Mesenchymal stem cell (in vitro differentiated cells and primary cell): ENCODE measurements around the gene SMARCC1.

Experiments used
- DNase-seq: peaks from one replicate; pipeline ENCODE4 v3.0.0-alpha.2; 2013
- H2AFZ ChIP-seq: one replicate; pipeline ENCODE4 v1.6.1; 2013; ENCODE audit warnings: low read depth, mild to moderate bottlenecking, control low read depth, inconsistent platforms, low read length, moderate library complexity
- H2AK5ac ChIP-seq: 2 replicates; pipeline ENCODE4 v1.6.1; 2013; ENCODE audit warnings: low read length, moderate library complexity, mild to moderate bottlenecking, inconsistent platforms; ENCODE audit not compliant: severe bottlenecking
- H2BK120ac ChIP-seq: one replicate; pipeline ENCODE4 v1.6.1; 2013; ENCODE audit warnings: low read depth, mild to moderate bottlenecking, inconsistent platforms, low read length, moderate library complexity
- H2BK12ac ChIP-seq, 2 experiments: one replicate each; pipeline ENCODE4 v1.6.1; 2013; ENCODE audit warnings: inconsistent platforms in 2 of 2, low read length in 2 of 2, mild to moderate bottlenecking in 2 of 2, moderate library complexity in 2 of 2, control low read depth in 1 of 2
- H2BK15ac ChIP-seq: one replicate; pipeline ENCODE4 v1.6.1; 2013; ENCODE audit warnings: mild to moderate bottlenecking, low read depth, inconsistent platforms; ENCODE audit not compliant: poor library complexity, severe bottlenecking
- H2BK5ac ChIP-seq: 2 replicates; pipeline ENCODE4 v1.6.1; 2013; ENCODE audit warnings: low read depth, mild to moderate bottlenecking, low read length, control low read depth, inconsistent platforms; ENCODE audit not compliant: poor library complexity, severe bottlenecking
- H3K14ac ChIP-seq, 2 experiments: one replicate each; pipeline ENCODE4 v1.6.1; 2013; ENCODE audit warnings: inconsistent platforms in 2 of 2, low read length in 2 of 2, control low read depth in 1 of 2, mild to moderate bottlenecking in 1 of 2, moderate library complexity in 1 of 2
- H3K18ac ChIP-seq, 2 experiments: one replicate each; pipeline ENCODE4 v1.6.1; 2013; ENCODE audit warnings: inconsistent platforms in 2 of 2, low read length in 2 of 2, control low read depth in 1 of 2, low read depth in 1 of 2, mild to moderate bottlenecking in 1 of 2
- H3K23ac ChIP-seq, 2 experiments: one replicate each; pipeline ENCODE4 v1.6.1; 2013; ENCODE audit warnings: inconsistent platforms in 2 of 2, low read length in 2 of 2, mild to moderate bottlenecking in 2 of 2, moderate library complexity in 2 of 2, control low read depth in 1 of 2
- H3K27ac ChIP-seq: 2 replicates; pipeline ENCODE4 v1.5.1; 2013; ENCODE audit warnings: mild to moderate bottlenecking, moderate library complexity, low read length, control low read depth, inconsistent platforms; ENCODE audit not compliant: poor library complexity, severe bottlenecking
- H3K27me3 ChIP-seq, 2 experiments: 2 replicates each; pipeline versions ENCODE4 v1.6.1 to v1.7.0; 2013; ENCODE audit warnings: low read length in 2 of 2, mild to moderate bottlenecking in 2 of 2, moderate library complexity in 2 of 2, control low read depth in 1 of 2, inconsistent platforms in 1 of 2; ENCODE audit not compliant: control insufficient read depth in 1 of 2, insufficient read depth in 1 of 2
- H3K36me3 ChIP-seq, 2 experiments: 2 replicates each; pipeline versions ENCODE4 v1.6.1 to v1.7.0; 2013; ENCODE audit warnings: low read length in 2 of 2, control low read depth in 1 of 2, inconsistent platforms in 1 of 2, low read depth in 1 of 2, mild to moderate bottlenecking in 1 of 2; ENCODE audit not compliant: insufficient read depth in 2 of 2, control insufficient read depth in 1 of 2
- H3K4ac ChIP-seq, 2 experiments: one replicate each; pipeline ENCODE4 v1.6.1; 2013; ENCODE audit warnings: inconsistent platforms in 2 of 2, low read length in 2 of 2, mild to moderate bottlenecking in 2 of 2, moderate library complexity in 2 of 2, control low read depth in 1 of 2, low read depth in 1 of 2
- H3K4me1 ChIP-seq: 2 replicates; pipeline ENCODE4 v1.6.1; 2013; ENCODE audit warnings: low read depth, low read length, control low read depth; ENCODE audit not compliant: control insufficient read depth, insufficient read depth
- H3K4me2 ChIP-seq: 2 replicates; pipeline ENCODE4 v1.6.1; 2013; ENCODE audit warnings: low read length, mild to moderate bottlenecking, inconsistent platforms; ENCODE audit not compliant: poor library complexity, severe bottlenecking
- H3K4me3 ChIP-seq, 2 experiments: 2 replicates each; pipeline versions ENCODE4 v1.5.1 to v1.7.0; 2013; ENCODE audit warnings: low read length in 2 of 2, mild to moderate bottlenecking in 2 of 2, control low read depth in 1 of 2, low read depth in 1 of 2; ENCODE audit not compliant: insufficient read depth in 1 of 2
- H3K79me1 ChIP-seq: replicated peaks from 2 replicates; pipeline ENCODE4 v1.6.1; 2013; ENCODE audit warnings: mild to moderate bottlenecking, control low read depth, low read length, inconsistent platforms; ENCODE audit not compliant: poor library complexity, severe bottlenecking
- H3K9ac ChIP-seq: 2 replicates; pipeline ENCODE4 v1.7.0; 2013; ENCODE audit warnings: mild to moderate bottlenecking, low read length, moderate library complexity
- H3K9me3 ChIP-seq: 2 replicates; pipeline ENCODE4 v1.7.0; 2013; ENCODE audit warnings: mild to moderate bottlenecking, low read length; ENCODE audit not compliant: control insufficient read depth
- H4K8ac ChIP-seq: one replicate; pipeline ENCODE4 v1.6.1; 2013; ENCODE audit warnings: inconsistent platforms, mild to moderate bottlenecking, low read length, moderate library complexity
- H4K91ac ChIP-seq: one replicate; pipeline ENCODE4 v1.6.1; 2013; ENCODE audit warnings: mild to moderate bottlenecking, low read length, inconsistent platforms
- whole genome bisulfite sequencing: methylation state at CpG from one replicate; pipeline ENCODE4 v1.1.7; 2013; ENCODE audit warnings: mixed read lengths; 5-methylcytosine and 5-hydroxymethylcytosine counted together

The SMARCC1 gene

GRCh38 chr3:47636225-47636624, 145.5 kb downstream of the SMARCC1 start:
- H3K9ac ChIP-seq: no peak overlapping the region
- H2BK5ac ChIP-seq: no peak overlapping the region
- no peak overlapping the region for H2AK5ac ChIP-seq
- no peak overlapping the region for H3K4me3 ChIP-seq
- H2BK15ac ChIP-seq: no peak overlapping the region
- H4K8ac ChIP-seq: no peak overlapping the region
- no peak overlapping the region for H2BK12ac ChIP-seq
- H4K91ac ChIP-seq: no peak overlapping the region
- H3K79me1 ChIP-seq: peaks cover 19% of the 10 kb centered on the region
- H3K4me2 ChIP-seq: no peak overlapping the region
- no peak overlapping the region for H3K27ac ChIP-seq
- no peak overlapping the region for H3K14ac ChIP-seq
- H3K9me3 ChIP-seq: no peaks in the 10 kb centered on the region
- WGBS: 94% methylated on average over 6 of the region's 6 CpGs
- no peak overlapping the region for H2AFZ ChIP-seq
- no peak overlapping the region for H3K23ac ChIP-seq
- H3K4me1 ChIP-seq: peaks cover 2% of the 10 kb centered on the region
- H3K4ac ChIP-seq: no peak overlapping the region
- H3K27me3 ChIP-seq: no peaks in the 10 kb centered on the region
- no peak overlapping the region for H2BK120ac ChIP-seq
- no peak for DNase-seq
- H3K18ac ChIP-seq: no peak overlapping the region
- peaks cover 23 to 79% of the 10 kb centered on the region in 2 experiments for H3K36me3 ChIP-seq

GRCh38 chr3:47635536-47635935, 146.2 kb downstream of the SMARCC1 start:
- Histone ChIP-seq H2BK120ac (no peak overlapping the region), H3K9ac (no peak overlapping the region), H3K9me3 (no peaks in the 10 kb centered on the region), H3K4ac (no peak overlapping the region), H3K36me3 (peaks cover 24 to 80% of the 10 kb centered on the region in 2 experiments), H3K4me1 (peaks cover 2% of the 10 kb centered on the region), H3K18ac (no peak overlapping the region), H4K8ac (no peak overlapping the region), H2BK12ac (no peak overlapping the region), H4K91ac (no peak overlapping the region), H3K4me2 (no peak overlapping the region), H3K4me3 (no peak overlapping the region), H3K27ac (no peak overlapping the region), H3K79me1 (peaks cover 19% of the 10 kb centered on the region), H2BK15ac (no peak overlapping the region), H2AFZ (no peak overlapping the region), H2BK5ac (no peak overlapping the region), H3K27me3 (no peaks in the 10 kb centered on the region), H3K23ac (no peak overlapping the region), H2AK5ac (no peak overlapping the region), H3K14ac (no peak overlapping the region)
- no peak for DNase-seq
- WGBS: 100% methylated on average over 1 of the region's 1 CpG

- Histone ChIP-seq H3K9me3 (no peaks in the 10 kb centered on the region), H2AK5ac (no peak overlapping the region), H2BK5ac (no peak overlapping the region), H3K23ac (no peak overlapping the region), H4K91ac (no peak overlapping the region), H2BK12ac (no peak overlapping the region), H3K18ac (no peak overlapping the region), H3K4me2 (no peak overlapping the region), H3K36me3 (peaks cover 24 to 84% of the 10 kb centered on the region in 2 experiments), H3K4me3 (no peak overlapping the region), H2AFZ (no peak overlapping the region), H3K9ac (no peak overlapping the region), H2BK120ac (no peak overlapping the region), H4K8ac (no peak overlapping the region), H3K14ac (no peak overlapping the region), H3K27ac (no peak overlapping the region), H3K27me3 (no peaks in the 10 kb centered on the region), H3K4me1 (peaks cover 2% of the 10 kb centered on the region), H3K79me1 (peaks cover 22% of the 10 kb centered on the region), H3K4ac (no peak overlapping the region), H2BK15ac (no peak overlapping the region)
- no peak for DNase-seq
- WGBS: 99% methylated on average over 6 of the region's 6 CpGs
These were observed 146.7 kb downstream of the SMARCC1 start for GRCh38 chr3:47634996-47635395.

GRCh38 chr3:47630810-47631209, 150.9 kb downstream of the SMARCC1 start:
- no peaks in the 10 kb centered on the region for H3K27me3 ChIP-seq
- no peak overlapping the region for H3K27ac ChIP-seq
- H2BK12ac ChIP-seq: no peak overlapping the region
- no peak overlapping the region for H3K18ac ChIP-seq
- H3K4me3 ChIP-seq: no peak overlapping the region
- H3K36me3 ChIP-seq: peaks cover 20 to 94% of the 10 kb centered on the region in 2 experiments
- WGBS: 95% methylated on average over 1 of the region's 1 CpG
- H3K79me1 ChIP-seq: peaks cover 34% of the 10 kb centered on the region
- no peak overlapping the region for H2AFZ ChIP-seq
- DNase-seq: no peak
- no peak overlapping the region for H3K4me2 ChIP-seq
- H4K8ac ChIP-seq: no peak overlapping the region
- no peak overlapping the region for H2BK15ac ChIP-seq
- no peak overlapping the region for H3K14ac ChIP-seq
- H3K9ac ChIP-seq: no peak overlapping the region
- H4K91ac ChIP-seq: no peak overlapping the region
- H3K4ac ChIP-seq: no peak overlapping the region
- no peak overlapping the region for H2AK5ac ChIP-seq
- no peaks in the 10 kb centered on the region for H3K9me3 ChIP-seq
- H2BK5ac ChIP-seq: no peak overlapping the region
- H3K4me1 ChIP-seq: no peaks in the 10 kb centered on the region
- H2BK120ac ChIP-seq: no peak overlapping the region
- H3K23ac ChIP-seq: no peak overlapping the region
